NCI-H1092 (cell line): Measurements from ENCODE around the gene ZFP64.
"Not testable (repeated sequence)": the region's sequence is repeated elsewhere in the genome, so short reads cannot be mapped to it uniquely, and the experiment has no call there.

Source experiments
- DNase-seq: peaks from one replicate; lab custom pipeline; 2025; lab: John Stamatoyannopoulos, UW

The ZFP64 gene

GRCh38 chr20:52191132-52191915 lies at the start of gene ZFP64:
Gene ZFP64 (minus strand): TSS chr20:52191779. CDS start chr20:52191636, 143 bp downstream.
- peak; percentile 52 for DNase-seq

- DNase-seq = no peak
These were observed 49.2 kb upstream of the ZFP64 start for GRCh38 chr20:52240802-52241201.

GRCh38 chr20:52239102-52239501 lies 47.5 kb upstream of the ZFP64 start:
- DNase-seq = no peak

- DNase-seq = no peak
These were observed 44.7 kb upstream of the ZFP64 start for GRCh38 chr20:52236292-52236691.

- no peak for DNase-seq
These were observed 43.5 kb upstream of the ZFP64 start for GRCh38 chr20:52235129-52235528.

GRCh38 chr20:52234302-52235045 lies 42.9 kb upstream of the ZFP64 start:
- DNase-seq = no peak

- no peak for DNase-seq
These were observed 39.7 kb upstream of the ZFP64 start for GRCh38 chr20:52231230-52231746.

- no peak for DNase-seq
These were observed 38.8 kb upstream of the ZFP64 start for GRCh38 chr20:52230409-52230808.

- DNase-seq = not testable (repeated sequence)
These were observed 37.8 kb upstream of the ZFP64 start for GRCh38 chr20:52229346-52229745.

- DNase-seq = no peak
These were observed 34.8 kb upstream of the ZFP64 start for GRCh38 chr20:52226370-52226769.

GRCh38 chr20:52224920-52225319 lies 33.3 kb upstream of the ZFP64 start:
- DNase-seq = no peak

GRCh38 chr20:52221362-52221761 lies 29.8 kb upstream of the ZFP64 start:
- DNase-seq = not testable (repeated sequence)

GRCh38 chr20:52220891-52221290 lies 29.3 kb upstream of the ZFP64 start:
- not testable (repeated sequence) for DNase-seq

- no peak for DNase-seq
These were observed 27.9 kb upstream of the ZFP64 start for GRCh38 chr20:52219441-52219840.

GRCh38 chr20:52217689-52218395 lies 26.3 kb upstream of the ZFP64 start:
- DNase-seq = no peak

GRCh38 chr20:52213995-52214394 lies 22.4 kb upstream of the ZFP64 start:
- no peak for DNase-seq

GRCh38 chr20:52212943-52213342 lies 21.4 kb upstream of the ZFP64 start:
- no peak for DNase-seq

GRCh38 chr20:52210037-52210990 lies 18.7 kb upstream of the ZFP64 start:
- no peak for DNase-seq

GRCh38 chr20:52209154-52209571 lies 17.6 kb upstream of the ZFP64 start:
- DNase-seq = no peak

- DNase-seq = no peak
These were observed 15.6 kb upstream of the ZFP64 start for GRCh38 chr20:52207020-52207810.
